Stomach (tissue), 4 donors: ENCODE data around the gene TWF2.

Experiments used
- EP300 ChIP-seq: sonication (generic); formaldehyde crosslinking; IDR thresholded peaks from one replicate; pipeline ENCODE4 v1.6.1; 2017; ENCODE audit warnings: antibody characterized with exemption
- POLR2AphosphoS5 ChIP-seq, 3 donors: sonication (generic); formaldehyde crosslinking; IDR thresholded peaks; one replicate each; pipeline ENCODE4 v1.6.1; 2016; ENCODE audit warnings: antibody characterized with exemption in 3 of 3
- TF ChIP-seq, protein P1 (sequence below), 7 experiments: fragments of 450-650 bp in 4 of 7; fragments of 200-600 bp in 3 of 7; sonication (generic) in 3 of 7; IDR thresholded peaks; one replicate each; pipeline ENCODE4 v1.5.1; 2016 to 2019; ENCODE audit warnings: antibody characterized with exemption in 7 of 7, control low read depth in 2 of 7, mild to moderate bottlenecking in 1 of 7

GRCh38 chr3:52240059-52240885 is 1.3 kb upstream of the TWF2 start:
- TF ChIP-seq, protein P1, sequence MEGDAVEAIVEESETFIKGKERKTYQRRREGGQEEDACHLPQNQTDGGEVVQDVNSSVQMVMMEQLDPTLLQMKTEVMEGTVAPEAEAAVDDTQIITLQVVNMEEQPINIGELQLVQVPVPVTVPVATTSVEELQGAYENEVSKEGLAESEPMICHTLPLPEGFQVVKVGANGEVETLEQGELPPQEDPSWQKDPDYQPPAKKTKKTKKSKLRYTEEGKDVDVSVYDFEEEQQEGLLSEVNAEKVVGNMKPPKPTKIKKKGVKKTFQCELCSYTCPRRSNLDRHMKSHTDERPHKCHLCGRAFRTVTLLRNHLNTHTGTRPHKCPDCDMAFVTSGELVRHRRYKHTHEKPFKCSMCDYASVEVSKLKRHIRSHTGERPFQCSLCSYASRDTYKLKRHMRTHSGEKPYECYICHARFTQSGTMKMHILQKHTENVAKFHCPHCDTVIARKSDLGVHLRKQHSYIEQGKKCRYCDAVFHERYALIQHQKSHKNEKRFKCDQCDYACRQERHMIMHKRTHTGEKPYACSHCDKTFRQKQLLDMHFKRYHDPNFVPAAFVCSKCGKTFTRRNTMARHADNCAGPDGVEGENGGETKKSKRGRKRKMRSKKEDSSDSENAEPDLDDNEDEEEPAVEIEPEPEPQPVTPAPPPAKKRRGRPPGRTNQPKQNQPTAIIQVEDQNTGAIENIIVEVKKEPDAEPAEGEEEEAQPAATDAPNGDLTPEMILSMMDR (IDR thresholded peaks at IDR 0.05) = peak in 1 of 7 experiments; percentile 10
- TF ChIP-seq EP300 = no peak
- TF ChIP-seq POLR2AphosphoS5 (IDR thresholded peaks at IDR 0.05) = no peak
